Measurements from ENCODE around the gene SHROOM1.
"Not testable (repeated sequence)": the region's sequence is repeated elsewhere in the genome, so short reads cannot be mapped to it uniquely, and the experiment has no call there.

- not testable (repeated sequence) for TF ChIP-seq CTCF (conservative IDR thresholded peaks at IDR 0.05; ENCODE audit: low read length); EZH2phosphoT487 (IDR thresholded peaks at IDR 0.05; ENCODE audit: borderline replicate concordance, low read depth, low read length)
Measured at GRCh38 chr5:132805872-132806271, 24.6 kb downstream of the SHROOM1 start.
